Mucosa of rectum (tissue), 2 donors: Measurements from ENCODE around the gene APEX2.
A peak's percentile ranks its signal among the peaks of the same experiment; 100 is the strongest.
"Not testable (repeated sequence)": the region's sequence is repeated elsewhere in the genome, so short reads cannot be mapped to it uniquely, and the experiment has no call there.

Experiments used
- H3K27ac ChIP-seq, 2 donors: one replicate each; pipeline ENCODE4 v1.7.0; 2013; ENCODE audit warnings: inconsistent platforms in 2 of 2, low read depth in 2 of 2, low read length in 2 of 2
- H3K27me3 ChIP-seq, 2 donors: one replicate each; pipeline ENCODE4 v1.7.0; 2013; ENCODE audit warnings: low read length in 2 of 2; ENCODE audit not compliant: control insufficient read depth in 2 of 2, insufficient read depth in 2 of 2
- H3K36me3 ChIP-seq, 2 donors: one replicate each; pipeline ENCODE4 v1.7.0; 2013; ENCODE audit warnings: low read length in 2 of 2; ENCODE audit not compliant: control insufficient read depth in 2 of 2, insufficient read depth in 2 of 2
- H3K4me1 ChIP-seq, 2 donors: one replicate each; pipeline ENCODE4 v1.7.0; 2013; ENCODE audit warnings: low read length in 2 of 2, mild to moderate bottlenecking in 1 of 2; ENCODE audit not compliant: control insufficient read depth in 2 of 2, insufficient read depth in 2 of 2
- H3K4me3 ChIP-seq, 2 donors: one replicate each; pipeline ENCODE4 v1.7.0; 2013; ENCODE audit warnings: low read length in 2 of 2
- H3K9ac ChIP-seq, 2 donors: one replicate each; pipeline ENCODE4 v1.7.0; 2013; ENCODE audit warnings: low read length in 2 of 2, low read depth in 1 of 2, mild to moderate bottlenecking in 1 of 2
- H3K9me3 ChIP-seq, 2 donors: one replicate each; pipeline ENCODE4 v1.7.0; 2013; ENCODE audit warnings: low read length in 2 of 2; ENCODE audit not compliant: control insufficient read depth in 2 of 2
- donor health status: healthy.
- donor health status: Normal muscosa, but diverticular disease.

The APEX2 gene

DNA sequence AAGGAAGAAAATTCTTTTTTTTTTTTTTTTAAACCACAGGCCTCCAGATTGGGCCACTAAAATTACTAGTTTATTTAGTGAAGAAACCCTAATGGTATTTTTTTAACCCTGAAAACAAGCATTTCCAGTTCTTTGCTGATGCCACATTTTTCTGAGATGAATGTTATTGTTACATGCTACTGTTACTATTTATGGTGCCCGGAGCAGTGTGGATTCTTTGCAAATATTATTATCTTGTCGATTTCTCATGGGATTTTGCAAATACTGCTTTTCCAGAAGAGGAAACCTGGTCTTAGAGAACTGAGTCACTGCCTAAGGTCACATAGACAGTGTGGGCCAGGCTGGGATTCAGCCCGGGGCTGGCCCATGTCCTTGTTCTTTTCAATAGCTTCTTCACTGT, 39.3 kb downstream of the APEX2 start:
- Histone ChIP-seq H3K4me3 (no peak overlapping the region), H3K36me3 (no peaks in the 10 kb centered on the region), H3K27me3 (no peaks in the 10 kb centered on the region), H3K4me1 (no peaks in the 10 kb centered on the region), H3K9ac (no peak overlapping the region), H3K9me3 (no peaks in the 10 kb centered on the region), H3K27ac (no peak overlapping the region)

DNA sequence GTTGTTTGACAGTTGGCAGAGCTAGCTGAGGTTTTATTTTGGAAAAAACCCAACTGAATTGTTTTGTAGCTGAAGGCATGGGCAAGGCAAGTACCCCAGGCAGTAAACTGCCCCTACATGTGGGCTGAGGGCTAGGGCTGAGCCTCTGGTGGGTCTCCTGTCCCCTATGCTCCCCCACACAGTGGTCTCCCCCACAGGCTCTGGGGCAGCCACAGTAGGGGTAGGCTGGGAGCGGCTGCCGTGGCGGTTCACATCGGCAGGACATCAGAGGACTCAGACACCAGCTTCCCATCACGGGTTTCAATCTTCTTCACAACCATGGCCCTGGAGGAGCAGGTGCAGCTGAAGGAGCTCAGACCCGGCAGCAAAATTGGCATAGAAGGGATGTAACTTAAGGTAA, 41.4 kb downstream of the APEX2 start:
- Histone ChIP-seq H3K4me1 (no peaks in the 10 kb centered on the region), H3K27ac (no peak overlapping the region), H3K27me3 (no peaks in the 10 kb centered on the region), H3K4me3 (no peak overlapping the region), H3K9me3 (no peaks in the 10 kb centered on the region), H3K36me3 (no peaks in the 10 kb centered on the region), H3K9ac (no peak overlapping the region)

DNA sequence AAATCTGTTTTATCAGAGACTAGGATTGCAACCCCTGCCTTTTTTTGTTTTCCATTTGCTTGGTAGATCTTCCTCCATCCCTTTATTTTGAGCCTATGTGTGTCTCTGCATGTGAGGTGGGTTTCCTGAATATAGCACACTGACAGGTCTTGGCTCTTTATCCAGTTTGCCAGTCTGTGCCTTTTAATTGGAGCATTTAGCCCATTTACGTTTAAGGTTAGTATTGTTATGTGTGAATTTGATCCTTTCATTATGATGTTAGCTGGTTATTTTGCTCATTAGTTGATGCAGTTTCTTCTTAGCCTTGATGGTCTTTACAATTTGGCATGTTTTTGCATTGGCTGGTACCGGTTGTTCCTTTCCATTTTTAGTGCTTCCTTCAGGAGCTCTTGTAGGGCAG, 50.4 kb downstream of the APEX2 start:
- not testable (repeated sequence) for H3K36me3 ChIP-seq

GRCh38 chrX:55056820-55057674, 56.9 kb downstream of the APEX2 start:
- Histone ChIP-seq H3K9ac (no peak overlapping the region), H3K27ac (no peak overlapping the region), H3K27me3 (peaks cover 0 to 3% of the 10 kb centered on the region in 2 donors), H3K9me3 (no peaks in the 10 kb centered on the region), H3K4me1 (no peaks in the 10 kb centered on the region), H3K4me3 (peak overlapping the region in 1 of 2 donors; percentile 45), H3K36me3 (no peaks in the 10 kb centered on the region)

More for the DNA sequence above, 50.4 kb downstream of the APEX2 start:
- H3K27me3 ChIP-seq, H3K4me3 ChIP-seq, H3K27ac ChIP-seq, H3K4me1 ChIP-seq, H3K9me3 ChIP-seq, H3K9ac ChIP-seq: not testable (repeated sequence)

DNA sequence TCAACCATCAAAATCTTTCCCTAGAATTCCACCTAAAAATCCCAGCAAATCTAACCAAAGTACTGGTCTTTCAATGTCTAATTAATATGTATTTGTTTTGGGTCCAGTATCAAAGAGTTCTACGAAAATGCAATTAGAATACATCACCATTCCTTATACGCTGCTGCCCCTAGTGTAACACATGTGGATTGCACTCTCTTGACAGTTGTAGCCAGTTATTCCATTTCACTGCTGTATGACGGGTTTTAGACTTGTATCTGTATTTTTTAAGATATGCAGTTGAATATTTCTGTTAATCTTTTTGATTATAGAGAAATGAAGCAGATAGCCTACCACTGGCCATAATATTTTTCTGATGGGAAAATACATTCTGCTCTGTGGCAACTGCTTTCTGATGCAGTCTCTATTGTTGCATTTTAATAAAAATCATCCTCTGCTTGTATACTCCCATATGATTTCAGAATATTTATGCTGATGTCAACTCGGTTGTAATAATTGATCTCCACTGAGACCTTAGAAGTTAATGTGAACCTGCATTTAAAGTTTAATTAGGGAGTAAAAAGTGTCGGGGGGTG, 57.6 kb downstream of the APEX2 start:
- Histone ChIP-seq H3K9ac (no peak overlapping the region), H3K27ac (no peak overlapping the region), H3K36me3 (no peaks in the 10 kb centered on the region), H3K4me1 (no peaks in the 10 kb centered on the region), H3K4me3 (peak overlapping the region in 1 of 2 donors; percentile 45), H3K27me3 (peaks cover 0 to 3% of the 10 kb centered on the region in 2 donors), H3K9me3 (no peaks in the 10 kb centered on the region)
